Thymus (tissue), 11 donors: ENCODE data around the gene ZNF786. TPM values are rescaled to one million over a fixed set of nuclear protein-coding genes. Genes with fewer than 3 reads are reported as not detected.
"Not testable (repeated sequence)": the region's sequence is repeated elsewhere in the genome, so short reads cannot be mapped to it uniquely, and the experiment has no call there.

ENCODE experiments used
- DNase-seq, 9 donors: peaks; one replicate each; pipeline ENCODE4 v3.0.0-alpha.2; 2013; ENCODE audit warnings: low spot score in 9 of 9, low read depth in 6 of 9, missing footprints in 1 of 9
- H3K27ac ChIP-seq, 2 donors: one replicate each; pipeline ENCODE4 v1.5.1; 2013; ENCODE audit warnings: control low read depth in 1 of 2, low read depth in 1 of 2, low read length in 1 of 2, mild to moderate bottlenecking in 1 of 2, moderate library complexity in 1 of 2
- H3K27me3 ChIP-seq, 2 donors: one replicate each; pipeline ENCODE4 v1.5.1; 2013; ENCODE audit warnings: low read length in 1 of 2; ENCODE audit not compliant: control insufficient read depth in 2 of 2, insufficient read depth in 1 of 2
- H3K36me3 ChIP-seq, 2 donors: one replicate each; pipeline ENCODE4 v1.5.1; 2013; ENCODE audit warnings: low read length in 1 of 2, mild to moderate bottlenecking in 1 of 2, moderate library complexity in 1 of 2; ENCODE audit not compliant: control insufficient read depth in 2 of 2, insufficient read depth in 2 of 2
- H3K4me1 ChIP-seq, 2 donors: one replicate each; pipeline ENCODE4 v1.5.1; 2013; ENCODE audit warnings: low read length in 2 of 2; ENCODE audit not compliant: control insufficient read depth in 2 of 2, insufficient read depth in 2 of 2
- H3K4me3 ChIP-seq, 2 donors: one replicate each; pipeline ENCODE4 v1.5.1; 2013; ENCODE audit warnings: low read length in 2 of 2, control low read depth in 1 of 2, mild to moderate bottlenecking in 1 of 2
- H3K9me3 ChIP-seq, 2 donors: one replicate each; pipeline ENCODE4 v1.5.1; 2013; ENCODE audit warnings: low read length in 1 of 2, mild to moderate bottlenecking in 1 of 2; ENCODE audit not compliant: control insufficient read depth in 2 of 2, insufficient read depth in 1 of 2
- WGBS: extraction: QIAGEN DNeasy Blood & Tissue Kit; methylation state at CpG from one replicate; pipeline ENCODE4 v1.1.7; 2013; 5-methylcytosine and 5-hydroxymethylcytosine counted together
- polyA plus RNA-seq: library from polyadenylated mRNA; stranded (reverse); fragments of 200-250 nt; gene quantifications from one replicate; pipeline ENCODE4 v1.2.3, GENCODE V29; 2013
- total RNA-seq: library from RNA; stranded (reverse); fragments of 120-200 nt; gene quantifications from one replicate; pipeline ENCODE4 v1.2.4, GENCODE V29; 2013
- donor health status: healthy.

The ZNF786 gene
- total and polyA plus RNA-seq, 2 donors: 7.1 to 10.5 TPM

GRCh38 chr7:149053384-149053783 is 37.1 kb downstream of the ZNF786 start:
- H3K27ac ChIP-seq: no peak overlapping the region
- no peak for DNase-seq
- no peaks in the 10 kb centered on the region for H3K36me3 ChIP-seq
- WGBS: 100% methylated on average over 1 of the region's 1 CpG
- H3K4me3 ChIP-seq: no peak overlapping the region
- H3K27me3 ChIP-seq: no peaks in the 10 kb centered on the region
- no peaks in the 10 kb centered on the region for H3K9me3 ChIP-seq
- H3K4me1 ChIP-seq: no peaks in the 10 kb centered on the region

DNA sequence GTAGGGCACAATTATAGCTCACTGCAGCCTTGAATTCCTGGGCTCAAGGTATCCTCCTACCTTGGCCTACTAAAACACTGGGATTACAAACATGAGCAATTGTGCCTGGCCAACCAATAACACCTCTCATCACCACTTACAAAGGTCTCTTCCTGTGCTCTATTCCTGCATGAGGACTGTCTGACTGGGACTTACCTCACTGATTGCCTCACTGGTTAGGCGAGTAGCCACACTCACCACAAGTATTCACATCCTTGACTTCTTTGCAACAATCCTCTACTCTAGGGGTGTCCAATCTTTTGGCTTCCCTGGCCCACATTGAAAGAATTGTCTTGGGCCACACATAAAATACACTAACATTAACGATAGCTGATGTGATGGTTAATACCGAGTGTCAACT is 39.6 kb downstream of the ZNF786 start:
- no peaks in the 10 kb centered on the region for H3K9me3 ChIP-seq
- no peaks in the 10 kb centered on the region for H3K36me3 ChIP-seq
- no peak overlapping the region for H3K27ac ChIP-seq
- H3K4me1 ChIP-seq: no peaks in the 10 kb centered on the region
- over 99% methylated on average over 3 of the region's 3 CpGs for WGBS
- H3K4me3 ChIP-seq: no peak overlapping the region
- H3K27me3 ChIP-seq: no peaks in the 10 kb centered on the region
- DNase-seq: no peak

- 66% methylated on average over 3 of the region's 3 CpGs for WGBS
- DNase-seq: no peak
- no peak overlapping the region for H3K4me3 ChIP-seq
- H3K4me1 ChIP-seq: no peaks in the 10 kb centered on the region
- no peaks in the 10 kb centered on the region for H3K9me3 ChIP-seq
- H3K27me3 ChIP-seq: no peaks in the 10 kb centered on the region
- H3K27ac ChIP-seq: no peak overlapping the region
- H3K36me3 ChIP-seq: no peaks in the 10 kb centered on the region
Observed at GRCh38 chr7:149048805-149049204, 41.7 kb downstream of the ZNF786 start.

DNA sequence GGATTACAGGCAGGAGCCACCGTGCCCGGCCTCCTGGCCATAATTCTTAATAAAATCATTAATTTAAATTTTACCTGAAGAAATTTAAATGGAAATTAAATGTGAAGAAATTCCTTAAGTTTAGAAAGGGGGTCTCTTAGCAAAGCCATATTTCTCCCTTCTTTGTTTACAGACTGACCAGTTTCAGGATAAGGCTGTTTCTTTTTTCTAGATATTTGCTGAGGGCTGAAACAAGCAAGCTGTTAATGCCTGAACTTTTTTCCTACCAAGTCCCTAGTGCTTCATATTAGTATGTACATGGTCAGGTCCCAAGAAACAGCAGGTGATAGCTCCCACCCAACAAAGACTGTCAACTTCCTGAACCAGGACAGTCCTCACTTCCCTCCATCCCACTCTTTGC is 44.1 kb downstream of the ZNF786 start:
- Histone ChIP-seq H3K9me3 (no peaks in the 10 kb centered on the region), H3K27me3 (no peaks in the 10 kb centered on the region), H3K4me1 (no peaks in the 10 kb centered on the region), H3K27ac (no peak overlapping the region), H3K4me3 (no peak overlapping the region), H3K36me3 (no peaks in the 10 kb centered on the region)
- 98% methylated on average over 2 of the region's 2 CpGs for WGBS
- no peak for DNase-seq

- Histone ChIP-seq H3K27me3 (no peaks in the 10 kb centered on the region), H3K4me1 (no peaks in the 10 kb centered on the region), H3K27ac (no peak overlapping the region), H3K4me3 (no peak overlapping the region), H3K36me3 (no peaks in the 10 kb centered on the region), H3K9me3 (no peaks in the 10 kb centered on the region)
- 98% methylated on average over 8 of the region's 8 CpGs for WGBS
- DNase-seq: no peak
Observed at GRCh38 chr7:149043936-149044335, 46.6 kb downstream of the ZNF786 start.

DNA sequence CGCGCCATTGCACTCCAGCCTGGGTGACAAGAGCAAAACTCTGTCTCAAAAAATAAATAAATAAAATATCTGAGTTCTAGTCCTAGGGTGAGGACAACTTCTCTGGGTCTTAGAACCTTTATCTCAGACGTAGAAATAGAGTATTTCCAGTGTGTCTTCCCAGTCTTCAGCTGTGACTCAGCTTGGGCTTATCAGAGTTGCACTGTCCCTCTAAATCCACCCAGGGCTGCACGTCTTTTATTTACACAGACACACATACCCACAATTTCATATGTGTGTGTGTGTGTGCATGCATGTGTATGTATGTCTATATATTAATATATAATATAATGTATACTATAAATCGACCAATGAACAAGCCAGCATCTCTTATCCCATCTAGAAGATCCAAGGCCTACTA is 49.2 kb downstream of the ZNF786 start:
- Histone ChIP-seq H3K4me3 (no peak overlapping the region), H3K27me3 (no peaks in the 10 kb centered on the region), H3K9me3 (peaks cover 0 to 11% of the 10 kb centered on the region in 2 donors), H3K27ac (no peak overlapping the region), H3K4me1 (no peaks in the 10 kb centered on the region), H3K36me3 (no peaks in the 10 kb centered on the region)
- DNase-seq: no peak
- 95% methylated on average over 5 of the region's 5 CpGs for WGBS

DNA sequence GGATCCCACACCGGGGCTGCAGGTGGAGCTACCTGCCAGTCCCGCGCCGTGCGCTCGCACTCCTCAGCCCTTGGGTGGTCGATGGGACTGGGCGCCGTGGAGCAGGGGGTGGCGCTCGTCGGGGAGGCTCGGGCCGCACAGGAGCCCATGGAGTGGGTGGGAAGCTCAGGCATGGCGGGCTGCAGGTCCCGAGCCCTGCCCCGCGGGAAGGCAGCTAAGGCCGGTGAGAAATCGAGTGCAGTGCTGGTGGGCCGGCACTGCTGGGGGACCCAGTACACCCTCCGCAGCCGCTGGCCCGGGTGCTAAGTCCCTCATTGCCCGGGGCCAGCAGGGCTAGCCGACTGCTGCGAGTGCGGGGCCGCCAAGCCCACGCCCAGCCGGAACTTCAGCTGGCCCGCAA is 51.9 kb downstream of the ZNF786 start:
- not testable (repeated sequence) for H3K4me1 ChIP-seq, DNase-seq, H3K36me3 ChIP-seq, H3K27me3 ChIP-seq, H3K4me3 ChIP-seq, H3K27ac ChIP-seq
- peaks cover 0 to 14% of the 10 kb centered on the region in 2 donors for H3K9me3 ChIP-seq
- 93% methylated on average over 31 of the region's 32 CpGs for WGBS

GRCh38 chr7:149036676-149037075 is 53.8 kb downstream of the ZNF786 start:
- Histone ChIP-seq H3K36me3 (no peaks in the 10 kb centered on the region), H3K9me3 (peaks cover 0 to 14% of the 10 kb centered on the region in 2 donors), H3K4me1 (no peaks in the 10 kb centered on the region), H3K27ac (no peak overlapping the region), H3K4me3 (no peak overlapping the region), H3K27me3 (no peaks in the 10 kb centered on the region)
- WGBS: 97% methylated on average over 1 of the region's 1 CpG
- DNase-seq: no peak

DNA sequence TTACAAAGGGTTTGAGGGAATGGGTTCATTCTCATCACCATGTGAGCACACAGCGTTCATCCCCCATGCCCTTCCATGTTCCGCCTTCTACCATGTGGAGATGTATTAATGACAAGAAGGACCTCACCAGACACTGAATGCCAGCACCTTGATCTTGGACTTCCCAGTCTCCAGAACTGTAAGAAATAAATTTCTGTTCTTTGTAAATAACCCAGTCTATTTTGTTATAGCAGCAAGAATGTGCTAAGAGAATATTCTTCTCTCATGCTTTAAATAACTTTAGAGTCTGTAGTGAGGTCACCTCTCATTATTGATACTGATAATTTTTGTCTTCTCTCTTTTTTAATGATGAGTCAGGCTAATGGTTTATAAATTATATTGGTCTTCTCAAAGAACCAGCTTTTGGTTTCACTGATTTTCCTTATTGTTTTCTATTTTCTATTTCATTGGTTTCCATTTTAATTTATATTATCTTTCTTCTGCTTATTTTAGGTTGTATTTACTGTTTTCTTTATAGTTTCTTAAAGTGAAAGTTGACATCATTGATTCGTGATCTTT is 59.1 kb downstream of the ZNF786 start:
- no peaks in the 10 kb centered on the region for H3K27me3 ChIP-seq
- DNase-seq: no peak

GRCh38 chr7:149030439-149030838 is 60.1 kb downstream of the ZNF786 start:
- not testable (repeated sequence) for H3K4me3 ChIP-seq, DNase-seq, H3K9me3 ChIP-seq, H3K27me3 ChIP-seq, H3K27ac ChIP-seq, H3K36me3 ChIP-seq
- peaks cover 8 to 27% of the 10 kb centered on the region in 2 donors for H3K4me1 ChIP-seq
- 93% methylated on average over 9 of the region's 9 CpGs for WGBS

More for the DNA sequence above, 59.1 kb downstream of the ZNF786 start:
- Histone ChIP-seq H3K36me3 (no peaks in the 10 kb centered on the region), H3K9me3 (peaks cover 0 to 4% of the 10 kb centered on the region in 2 donors), H3K27ac (no peak overlapping the region), H3K4me3 (no peak overlapping the region), H3K4me1 (peaks cover 5 to 19% of the 10 kb centered on the region in 2 donors)
- 97% methylated on average over 3 of the region's 3 CpGs for WGBS
